H9 (cell line): ENCODE measurements around the gene DBNL. TPM values are rescaled to one million over a fixed set of nuclear protein-coding genes. Genes with fewer than 3 reads are reported as not detected.

Source experiments
- DNase-seq: peaks from one replicate; pipeline ENCODE4 v3.0.0-alpha.2; 2017
- H2AFZ ChIP-seq: one replicate; pipeline ENCODE4 v1.6.1; 2013; ENCODE audit warnings: mild to moderate bottlenecking, low read length, control low read depth, moderate library complexity
- H2AK5ac ChIP-seq: 2 replicates; pipeline ENCODE4 v1.6.1; 2013; ENCODE audit warnings: low read length, control low read depth, mixed read lengths; ENCODE audit not compliant: insufficient read length
- H2BK120ac ChIP-seq: one replicate; pipeline ENCODE4 v1.6.1; 2013; ENCODE audit warnings: low read depth, mild to moderate bottlenecking, low read length, control low read depth, inconsistent platforms; ENCODE audit not compliant: poor library complexity, severe bottlenecking
- H2BK12ac ChIP-seq: 2 replicates; pipeline ENCODE4 v1.6.1; 2013; ENCODE audit warnings: low read length, control low read depth, mixed read lengths, low read depth; ENCODE audit not compliant: insufficient read length
- H2BK15ac ChIP-seq: 2 replicates; pipeline ENCODE4 v1.6.1; 2013; ENCODE audit warnings: low read depth, low read length, control low read depth
- H2BK20ac ChIP-seq: one replicate; pipeline ENCODE4 v1.6.1; 2013; ENCODE audit warnings: low read depth, mild to moderate bottlenecking, low read length, control low read depth, inconsistent platforms; ENCODE audit not compliant: poor library complexity, severe bottlenecking
- H2BK5ac ChIP-seq: 2 replicates; pipeline ENCODE4 v1.6.1; 2013; ENCODE audit warnings: low read length, control low read depth, mixed read lengths; ENCODE audit not compliant: insufficient read length
- H3K14ac ChIP-seq: 2 replicates; pipeline ENCODE4 v1.6.1; 2013; ENCODE audit warnings: low read length, control low read depth; ENCODE audit not compliant: insufficient read depth
- H3K18ac ChIP-seq: 2 replicates; pipeline ENCODE4 v1.6.1; 2013; ENCODE audit warnings: low read depth, mild to moderate bottlenecking, mixed read lengths, low read length, control low read depth; ENCODE audit not compliant: insufficient read length
- H3K23ac ChIP-seq: 2 replicates; pipeline ENCODE4 v1.6.1; 2013; ENCODE audit warnings: low read length, control low read depth, mixed read lengths, low read depth; ENCODE audit not compliant: insufficient read length
- H3K23me2 ChIP-seq: 2 replicates; pipeline ENCODE4 v1.6.1; 2013; ENCODE audit warnings: low read depth, mild to moderate bottlenecking, mixed read lengths, low read length, control low read depth; ENCODE audit not compliant: insufficient read length, poor library complexity, severe bottlenecking
- H3K27ac ChIP-seq: 2 replicates; pipeline ENCODE4 v1.5.1; 2013; ENCODE audit warnings: low read length, control low read depth, mixed read lengths, low read depth; ENCODE audit not compliant: insufficient read length
- H3K27me3 ChIP-seq: 2 replicates; pipeline ENCODE4 v1.6.1; 2013; ENCODE audit warnings: low read length, control low read depth, inconsistent platforms; ENCODE audit not compliant: insufficient read depth
- H3K4ac ChIP-seq: 2 replicates; pipeline ENCODE4 v1.6.1; 2013; ENCODE audit warnings: low read depth, mild to moderate bottlenecking, control low read depth, inconsistent platforms, low read length, moderate library complexity
- H3K4me1 ChIP-seq: 2 replicates; pipeline ENCODE4 v1.6.1; 2013; ENCODE audit warnings: low read length, control low read depth, inconsistent platforms; ENCODE audit not compliant: insufficient read depth
- H3K4me2 ChIP-seq: 2 replicates; pipeline ENCODE4 v1.6.1; 2013; ENCODE audit warnings: low read length, control low read depth, mixed read lengths; ENCODE audit not compliant: insufficient read length, insufficient read depth
- H3K56ac ChIP-seq: 2 replicates; pipeline ENCODE4 v1.6.1; 2013; ENCODE audit warnings: low read depth, mild to moderate bottlenecking, mixed read lengths, low read length, control low read depth; ENCODE audit not compliant: insufficient read length
- H3K79me1 ChIP-seq: 2 replicates; pipeline ENCODE4 v1.6.1; 2013; ENCODE audit warnings: low read depth, mild to moderate bottlenecking, moderate library complexity, low read length, control low read depth, inconsistent platforms; ENCODE audit not compliant: insufficient read depth, poor library complexity, severe bottlenecking
- H3K79me2 ChIP-seq: 2 replicates; pipeline ENCODE4 v1.6.1; 2013; ENCODE audit warnings: low read length, control low read depth, inconsistent platforms; ENCODE audit not compliant: insufficient read depth
- H3K9ac ChIP-seq: 2 replicates; pipeline ENCODE4 v1.6.1; 2013; ENCODE audit warnings: low read length, control low read depth, mixed read lengths; ENCODE audit not compliant: insufficient read length; ENCODE audit errors: extremely low read depth
- H3K9me3 ChIP-seq: one replicate; pipeline ENCODE4 v1.6.1; 2013; ENCODE audit warnings: low read depth, low read length, inconsistent platforms; ENCODE audit not compliant: control insufficient read depth
- H3T11ph ChIP-seq: one replicate; pipeline ENCODE4 v1.6.1; 2013; ENCODE audit warnings: mild to moderate bottlenecking, low read length, control low read depth, inconsistent platforms
- H4K20me1 ChIP-seq: one replicate; pipeline ENCODE4 v1.6.1; 2013; ENCODE audit not compliant: control insufficient read depth, insufficient read length, insufficient read depth
- H4K5ac ChIP-seq: 2 replicates; pipeline ENCODE4 v1.6.1; 2013; ENCODE audit warnings: low read depth, mild to moderate bottlenecking, mixed read lengths, low read length, control low read depth; ENCODE audit not compliant: insufficient read length
- H4K8ac ChIP-seq: replicated peaks from 2 replicates; pipeline ENCODE4 v1.6.1; 2013; ENCODE audit warnings: low read length, control low read depth, mixed read lengths, low read depth; ENCODE audit not compliant: insufficient read length
- H4K91ac ChIP-seq: 2 replicates; pipeline ENCODE4 v1.6.1; 2013; ENCODE audit warnings: low read depth, mild to moderate bottlenecking, moderate library complexity, mixed read lengths, low read length, control low read depth; ENCODE audit not compliant: insufficient read length
- H3K27ac Mint-ChIP-seq, 3 experiments: 2 replicates in 2 of 3; 3 replicates in 1 of 3; pipeline ENCODE4 v1.8.0; 2020 to 2021; ENCODE audit warnings: mixed read lengths in 3 of 3, mild to moderate bottlenecking in 1 of 3, moderate library complexity in 1 of 3
- H3K27me3 Mint-ChIP-seq: 2 replicates; pipeline ENCODE4 v1.8.0; 2021; ENCODE audit warnings: low read depth, mild to moderate bottlenecking, moderate library complexity, mixed read lengths
- H3K36me3 Mint-ChIP-seq, 3 experiments: 2 replicates in 2 of 3; 3 replicates in 1 of 3; pipeline ENCODE4 v1.8.0; 2020 to 2021; ENCODE audit warnings: low read depth in 3 of 3, mixed read lengths in 3 of 3; ENCODE audit not compliant: insufficient read depth in 1 of 3
- H3K4me1 Mint-ChIP-seq, 2 experiments: 2 replicates each; pipeline ENCODE4 v1.8.0; 2020; ENCODE audit warnings: mixed read lengths in 2 of 2
- H3K4me3 Mint-ChIP-seq, 2 experiments: 2 replicates in 1 of 2; 3 replicates in 1 of 2; pipeline ENCODE4 v1.8.0; 2020 to 2021; ENCODE audit warnings: mild to moderate bottlenecking in 2 of 2, mixed read lengths in 2 of 2, moderate library complexity in 1 of 2
- H3K9me3 Mint-ChIP-seq, 2 experiments: 2 replicates in 1 of 2; 3 replicates in 1 of 2; pipeline ENCODE4 v1.8.0; 2020; ENCODE audit warnings: mild to moderate bottlenecking in 2 of 2, mixed read lengths in 2 of 2, moderate library complexity in 1 of 2
- CTCF ChIP-seq: fragments of 200-600 bp; sonication (generic); conservative IDR thresholded peaks from 3 replicates; pipeline ENCODE4 v1.8.0; 2021; ENCODE audit warnings: antibody characterized with exemption, mild to moderate bottlenecking
- WGBS: extraction: QIAGEN DNeasy Blood & Tissue Kit; methylation state at CpG from one replicate; pipeline ENCODE4 v1.1.7; 2013; ENCODE audit warnings: missing lambda C conversion rate, low lambda C conversion rate, mixed read lengths; ENCODE audit not compliant: insufficient read length; ENCODE audit errors: extremely low coverage; 5-methylcytosine and 5-hydroxymethylcytosine counted together
- total RNA-seq: library from RNA; stranded (reverse); gene quantifications from 2 replicates; pipeline ENCODE4 v1.2.1, GENCODE V29; 2021

Gene DBNL
- total RNA-seq, 1 experiment from 2014 or later = 51.3 TPM

DNA sequence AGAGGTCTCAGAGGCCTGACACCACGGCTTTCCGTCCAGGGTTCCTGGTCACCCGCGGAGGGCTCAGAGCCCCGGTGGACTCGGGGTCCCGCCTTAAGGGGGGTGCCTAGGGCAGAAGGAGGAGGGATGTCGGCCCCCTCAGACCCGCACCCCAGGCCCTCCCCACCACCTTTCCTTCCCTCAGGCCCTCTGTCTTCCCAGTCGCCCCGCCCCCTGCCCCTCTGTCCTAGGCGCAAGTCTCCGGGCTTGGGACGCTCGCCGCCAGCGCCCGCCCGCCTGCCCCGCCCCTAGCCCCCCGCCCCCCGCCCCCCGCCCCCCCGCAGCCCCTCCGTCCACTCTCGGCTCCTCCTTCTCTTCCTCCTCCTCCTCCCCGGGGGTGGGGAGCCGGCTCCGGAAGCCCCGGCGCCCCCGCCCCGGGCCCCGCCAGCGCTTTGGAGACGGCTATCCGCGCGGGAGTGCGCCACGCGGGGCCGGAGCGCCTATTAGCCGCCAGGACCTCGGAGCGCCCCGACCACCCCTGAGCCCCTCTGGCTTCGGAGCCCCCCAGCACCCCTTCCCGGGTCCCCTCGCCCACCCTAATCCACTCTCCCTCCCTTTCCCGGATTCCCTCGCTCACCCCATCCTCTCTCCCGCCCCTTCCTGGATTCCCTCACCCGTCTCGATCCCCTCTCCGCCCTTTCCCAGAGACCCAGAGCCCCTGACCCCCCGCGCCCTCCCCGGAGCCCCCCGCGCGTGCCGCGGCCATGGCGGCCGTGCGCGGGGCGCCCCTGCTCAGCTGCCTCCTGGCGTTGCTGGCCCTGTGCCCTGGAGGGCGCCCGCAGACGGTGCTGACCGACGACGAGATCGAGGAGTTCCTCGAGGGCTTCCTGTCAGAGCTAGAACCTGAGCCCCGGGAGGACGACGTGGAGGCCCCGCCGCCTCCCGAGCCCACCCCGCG is 59.7 kb downstream of the DBNL start, which contains the start of gene AEBP1:
Gene AEBP1 (plus strand): TSS at position 423 of the 937 bp plus-strand sequence. CDS start 321 bp downstream, at position 744.
- H3K14ac ChIP-seq = no peak within 1 kb of the TSS
- no peak within 1 kb of the TSS for H2BK5ac ChIP-seq
- no peak within 1 kb of the TSS for H2BK15ac ChIP-seq
- no peaks in the 10 kb centered on the region; the same call in 1 of the 2 replicates for H3K27me3 ChIP-seq
- peaks cover 10% of the 10 kb centered on the region for H3K23me2 ChIP-seq
- Mint-ChIP-seq H3K36me3 (peaks cover 0 to 6% (median 2%) of the 10 kb centered on the region in 3 experiments; a peak in 4 of 7 replicates), H3K9me3 (no peaks in the 10 kb centered on the region), H3K27me3 (peaks cover 32% of the 10 kb centered on the region), H3K27ac (no peak within 1 kb of the TSS), H3K4me1 (peaks cover 11 to 21% of the 10 kb centered on the region in 2 experiments), H3K4me3 (peak within 1 kb of the TSS; percentile 74 to 85)
- TF ChIP-seq CTCF = no peak
- H3K4ac ChIP-seq = no peak within 1 kb of the TSS
- H4K8ac ChIP-seq = no peak within 1 kb of the TSS
- no peaks in the 10 kb centered on the region for H3K79me2 ChIP-seq
- H3K18ac ChIP-seq = no peak within 1 kb of the TSS
- WGBS = no CpG with 5 or more reads among the region's 87 CpGs
- H4K91ac ChIP-seq = no peak within 1 kb of the TSS
- H2AFZ ChIP-seq = no peak within 1 kb of the TSS
- no peaks in the 10 kb centered on the region; the same call in 1 of the 2 replicates for H3K4me1 ChIP-seq
- no peak within 1 kb of the TSS for H3K23ac ChIP-seq
- no peak within 1 kb of the TSS for H4K5ac ChIP-seq
- H3K9me3 ChIP-seq = no peaks in the 10 kb centered on the region
- no peaks in the 10 kb centered on the region for H3K79me1 ChIP-seq
- peak; percentile 73 for DNase-seq
- H2BK120ac ChIP-seq = no peak within 1 kb of the TSS
- H3K56ac ChIP-seq = no peak within 1 kb of the TSS
- peak within 1 kb of the TSS; percentile 52 for H3K4me2 ChIP-seq
- H2BK20ac ChIP-seq = no peak within 1 kb of the TSS
- no peak within 1 kb of the TSS for H3T11ph ChIP-seq
- no peak within 1 kb of the TSS for H2AK5ac ChIP-seq
- H4K20me1 ChIP-seq = no peaks in the 10 kb centered on the region
- no peak within 1 kb of the TSS for H3K9ac ChIP-seq
- H3K27ac ChIP-seq = no peak within 1 kb of the TSS
- H2BK12ac ChIP-seq = no peak within 1 kb of the TSS
